ENCODE measurements around the gene FAM53A.
"Not testable (repeated sequence)": the region's sequence is repeated elsewhere in the genome, so short reads cannot be mapped to it uniquely, and the experiment has no call there.

FAM53A gene

GRCh38 chr4:1607436-1608195 is 76.5 kb downstream of the FAM53A start:
- not testable (repeated sequence) for DNase-seq (ENCODE audit: low read depth in 2 of 3, low spot score in 2 of 3)

- DNase-seq (ENCODE audit: low read depth in 2 of 3, low spot score in 2 of 3): no peak
Measured at GRCh38 chr4:1604706-1605205, 79.4 kb downstream of the FAM53A start.

- DNase-seq (ENCODE audit: low read depth in 2 of 3, low spot score in 2 of 3): no peak
Measured at GRCh38 chr4:1604181-1604705, 79.9 kb downstream of the FAM53A start.

GRCh38 chr4:1603413-1604135 is 80.5 kb downstream of the FAM53A start:
- no peak for DNase-seq (ENCODE audit: low read depth in 2 of 3, low spot score in 2 of 3)

GRCh38 chr4:1602655-1603412 is 81.3 kb downstream of the FAM53A start:
- no peak for DNase-seq (ENCODE audit: low read depth in 2 of 3, low spot score in 2 of 3)

- no peak for DNase-seq (ENCODE audit: low read depth in 2 of 3, low spot score in 2 of 3)
Measured at GRCh38 chr4:1601852-1602654, 82.1 kb downstream of the FAM53A start.

GRCh38 chr4:1601533-1601835 is 82.6 kb downstream of the FAM53A start:
- no peak for DNase-seq (ENCODE audit: low read depth in 2 of 3, low spot score in 2 of 3)

GRCh38 chr4:1600811-1601532 is 83.1 kb downstream of the FAM53A start:
- no peak for DNase-seq (ENCODE audit: low read depth in 2 of 3, low spot score in 2 of 3)

GRCh38 chr4:1600211-1600780 is 83.8 kb downstream of the FAM53A start:
- DNase-seq (ENCODE audit: low read depth in 2 of 3, low spot score in 2 of 3): no peak

- no peak for DNase-seq (ENCODE audit: low read depth in 2 of 3, low spot score in 2 of 3)
Measured at GRCh38 chr4:1599491-1600210, 84.5 kb downstream of the FAM53A start.

GRCh38 chr4:1599026-1599481 is 85.1 kb downstream of the FAM53A start:
- no peak for DNase-seq (ENCODE audit: low read depth in 2 of 3, low spot score in 2 of 3)

GRCh38 chr4:1598206-1599025 is 85.7 kb downstream of the FAM53A start:
- no peak for DNase-seq (ENCODE audit: low read depth in 2 of 3, low spot score in 2 of 3)

GRCh38 chr4:1597021-1597931 is 86.8 kb downstream of the FAM53A start:
- DNase-seq (ENCODE audit: low read depth in 2 of 3, low spot score in 2 of 3): no peak

- DNase-seq (ENCODE audit: low read depth in 2 of 3, low spot score in 2 of 3): no peak
Measured at GRCh38 chr4:1596393-1596792, 87.7 kb downstream of the FAM53A start.

- DNase-seq (ENCODE audit: low read depth in 2 of 3, low spot score in 2 of 3): no peak
Measured at GRCh38 chr4:1595789-1596325, 88.3 kb downstream of the FAM53A start.

- DNase-seq (ENCODE audit: low read depth in 2 of 3, low spot score in 2 of 3): no peak
Measured at GRCh38 chr4:1594871-1595788, 89.0 kb downstream of the FAM53A start.

Measured in activated CD8-positive, alpha-beta memory T cell treated with anti-CD3 and anti-CD28 coated beads for 48 hours (primary cell).